Progenitor cell of endocrine pancreas (in vitro differentiated cells): ENCODE measurements around the gene CHTF18. TPM values are rescaled to one million over a fixed set of nuclear protein-coding genes. Genes with fewer than 3 reads are reported as not detected.

Source experiments
- DNase-seq: peaks from one replicate; pipeline ENCODE4 v3.0.0; 2021; ENCODE audit warnings: low spot score; ENCODE audit not compliant: unreplicated experiment
- H3K27ac Mint-ChIP-seq: 2 replicates; pipeline ENCODE4 v1.8.0; 2021; ENCODE audit warnings: mild to moderate bottlenecking, moderate library complexity, mixed read lengths
- H3K27me3 Mint-ChIP-seq: 2 replicates; pipeline ENCODE4 v1.8.0; 2021; ENCODE audit warnings: mixed read lengths
- H3K36me3 Mint-ChIP-seq: 2 replicates; pipeline ENCODE4 v1.8.0; 2022; ENCODE audit warnings: mixed read lengths; ENCODE audit not compliant: insufficient read depth
- H3K4me1 Mint-ChIP-seq: 2 replicates; pipeline ENCODE4 v1.8.0; 2021; ENCODE audit warnings: low read depth, mixed read lengths
- H3K4me3 Mint-ChIP-seq: 2 replicates; pipeline ENCODE4 v1.8.0; 2021; ENCODE audit warnings: low read depth, mild to moderate bottlenecking, moderate library complexity, mixed read lengths
- H3K9me3 Mint-ChIP-seq: 2 replicates; pipeline ENCODE4 v1.8.0; 2021; ENCODE audit warnings: low read depth, mixed read lengths
- CTCF ChIP-seq: fragments of 200-600 bp; sonication (generic); IDR thresholded peaks from one replicate; pipeline ENCODE4 v1.5.0; 2021; ENCODE audit warnings: antibody characterized with exemption, mild to moderate bottlenecking; ENCODE audit not compliant: unreplicated experiment
- total RNA-seq: library from RNA; stranded (reverse); gene quantifications from 2 replicates; pipeline ENCODE4 v1.2.1, GENCODE V29; 2021

CHTF18 gene
- total RNA-seq, 1 donor from 2014 or later = 99.3 TPM

- Mint-ChIP-seq H3K4me1 (no peaks in the 10 kb centered on the region), H3K36me3 (peaks cover 1% of the 10 kb centered on the region), H3K27me3 (peaks cover 30% of the 10 kb centered on the region), H3K9me3 (no peaks in the 10 kb centered on the region), H3K4me3 (no peak overlapping the region), H3K27ac (no peak overlapping the region)
- TF ChIP-seq CTCF = no peak
- no peak for DNase-seq
Observed at GRCh38 chr16:800834-801511, 12.6 kb downstream of the CHTF18 start.

- no peak for DNase-seq
- Mint-ChIP-seq H3K36me3 (peaks cover 1% of the 10 kb centered on the region), H3K9me3 (no peaks in the 10 kb centered on the region), H3K27ac (no peak overlapping the region), H3K4me1 (no peaks in the 10 kb centered on the region), H3K27me3 (peaks cover 30% of the 10 kb centered on the region), H3K4me3 (no peak overlapping the region)
- TF ChIP-seq CTCF = no peak
Observed at GRCh38 chr16:801584-802363, 13.4 kb downstream of the CHTF18 start.

GRCh38 chr16:802461-802860 is 14.0 kb downstream of the CHTF18 start:
- H3K27ac Mint-ChIP-seq = no peak overlapping the region
- no peaks in the 10 kb centered on the region for H3K4me1 Mint-ChIP-seq
- no peak for TF ChIP-seq CTCF
- H3K4me3 Mint-ChIP-seq = no peak overlapping the region
- no peaks in the 10 kb centered on the region for H3K9me3 Mint-ChIP-seq
- H3K36me3 Mint-ChIP-seq = peaks cover 1% of the 10 kb centered on the region
- no peak for DNase-seq
- peaks cover 30% of the 10 kb centered on the region for H3K27me3 Mint-ChIP-seq

- H3K9me3 Mint-ChIP-seq = no peaks in the 10 kb centered on the region
Observed at GRCh38 chr16:802914-803753, 14.7 kb downstream of the CHTF18 start.

More at GRCh38 chr16:802914-803753, 14.7 kb downstream of the CHTF18 start:
- Mint-ChIP-seq H3K27me3 (peaks cover 30% of the 10 kb centered on the region), H3K4me3 (no peak overlapping the region), H3K27ac (no peak overlapping the region), H3K4me1 (peaks cover 3% of the 10 kb centered on the region), H3K36me3 (no peaks in the 10 kb centered on the region)
- no peak for DNase-seq
- no peak for TF ChIP-seq CTCF
